ENCODE measurements around the gene STYXL1. TPM values are rescaled to one million over a fixed set of nuclear protein-coding genes. Genes with fewer than 3 reads are reported as not detected.
A peak's percentile ranks its signal among the peaks of the same experiment; 100 is the strongest.

The STYXL1 gene
- total RNA-seq, 2 donors from 2014 or later, result 29.8 to 94.5 TPM

- TF ChIP-seq POLR2A (IDR thresholded peaks at IDR 0.05) (no peak), CTCF (IDR thresholded peaks at IDR 0.05) (no peak), POLR2AphosphoS5 (IDR thresholded peaks at IDR 0.05) (no peak)
- Histone ChIP-seq H3K27ac (no peak overlapping the region), H3K27me3 (replicated peaks; ENCODE audit: insufficient read depth) (no peaks in the 10 kb centered on the region), H3K4me3 (no peak overlapping the region), H3K9me3 (no peaks in the 10 kb centered on the region), H3K4me1 (replicated peaks) (no peaks in the 10 kb centered on the region), H3K36me3 (peaks cover 0 to 4% of the 10 kb centered on the region in 2 donors)
- DNase-seq (ENCODE audit: low spot score), result no peak
- WGBS, result 88% methylated on average over 7 of the region's 7 CpGs
- intact Hi-C loops (cut with DNase I), result no loop called here
Measured at GRCh38 chr7:75953431-75953830, 94.4 kb downstream of the STYXL1 start.

- intact Hi-C loops (cut with DNase I), result no loop called here
- Histone ChIP-seq H3K27ac (no peak overlapping the region), H3K4me3 (no peak overlapping the region), H3K27me3 (replicated peaks; ENCODE audit: insufficient read depth) (no peaks in the 10 kb centered on the region), H3K36me3 (peaks cover 0 to 4% of the 10 kb centered on the region in 2 donors), H3K9me3 (no peaks in the 10 kb centered on the region), H3K4me1 (replicated peaks) (no peaks in the 10 kb centered on the region)
- 63% methylated on average over 5 of the region's 5 CpGs for WGBS
- no peak for DNase-seq (ENCODE audit: low spot score)
- TF ChIP-seq POLR2A (IDR thresholded peaks at IDR 0.05) (no peak), CTCF (IDR thresholded peaks at IDR 0.05) (no peak), POLR2AphosphoS5 (IDR thresholded peaks at IDR 0.05) (no peak)
Measured at GRCh38 chr7:75951506-75951905, 96.3 kb downstream of the STYXL1 start.

GRCh38 chr7:75950111-75950681, 97.6 kb downstream of the STYXL1 start:
- peak overlapping the region in 1 of 2 donors; percentile 49 for H3K27ac ChIP-seq
- TF ChIP-seq POLR2AphosphoS5 (IDR thresholded peaks at IDR 0.05), result peak; percentile 68
- peak in 1 of 4 experiments; percentile 14 for TF ChIP-seq CTCF (IDR thresholded peaks at IDR 0.05)
- no peak for TF ChIP-seq POLR2A (IDR thresholded peaks at IDR 0.05)
- no peak overlapping the region for H3K4me3 ChIP-seq
- peaks cover 0 to 4% of the 10 kb centered on the region in 2 donors for H3K36me3 ChIP-seq
- H3K9me3 ChIP-seq, result no peaks in the 10 kb centered on the region
- WGBS, result 81% methylated on average over 15 of the region's 15 CpGs
- DNase-seq (ENCODE audit: low spot score), result peak; percentile 41
- no peaks in the 10 kb centered on the region for H3K27me3 ChIP-seq (replicated peaks; ENCODE audit: insufficient read depth)
- H3K4me1 ChIP-seq (replicated peaks), result peaks cover 4% of the 10 kb centered on the region
- intact Hi-C loops (cut with DNase I), result no loop called here

DNA sequence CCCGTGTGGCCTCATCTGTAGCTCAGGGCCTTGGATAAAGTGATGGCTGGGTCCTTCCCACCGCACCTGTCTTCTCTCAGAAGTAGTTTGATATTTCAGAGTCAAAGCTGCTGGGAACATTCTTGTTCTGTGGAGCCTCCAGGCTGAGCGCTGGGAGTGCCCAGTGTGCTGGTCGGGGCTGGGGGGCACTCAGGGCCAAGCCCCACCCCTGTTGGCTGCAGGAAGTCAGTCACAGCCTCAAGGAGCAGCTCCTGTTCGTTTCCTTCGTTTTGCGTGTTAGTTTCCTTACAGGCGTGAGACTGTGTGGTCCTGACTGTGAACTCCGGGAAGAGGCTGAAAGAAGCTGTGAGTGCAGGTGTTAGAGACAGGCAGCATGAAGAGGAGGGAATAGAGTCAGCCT, 99.6 kb downstream of the STYXL1 start:
- Histone ChIP-seq H3K36me3 (no peaks in the 10 kb centered on the region), H3K27me3 (replicated peaks; ENCODE audit: insufficient read depth) (no peaks in the 10 kb centered on the region), H3K4me1 (replicated peaks) (peaks cover 4% of the 10 kb centered on the region), H3K27ac (no peak overlapping the region), H3K9me3 (no peaks in the 10 kb centered on the region), H3K4me3 (no peak overlapping the region)
- intact Hi-C loops (cut with DNase I), result no loop called here
- TF ChIP-seq CTCF (IDR thresholded peaks at IDR 0.05) (no peak), POLR2AphosphoS5 (IDR thresholded peaks at IDR 0.05) (no peak), POLR2A (IDR thresholded peaks at IDR 0.05) (no peak)
- 71% methylated on average over 8 of the region's 9 CpGs for WGBS
- no peak for DNase-seq (ENCODE audit: low spot score)

Small RNA genes lying within 50 kb of the gene (small RNA-seq; reads per million reads assigned to genes)
- gene RNU6-863P, result 0 reads per million in 2 donors

Other genes starting within 250 kb of the STYXL1 start
- not detected for gene CCL24, start 234.2 kb downstream of the STYXL1 start, total RNA-seq
- 100 to 1,000 TPM; 101 to 130 TPM for gene RHBDD2, start 169.0 kb downstream of the STYXL1 start, total RNA-seq
- 100 to 1,000 TPM in 1 of 2 donors, 10 to 100 TPM in 1; 88.0 to 136 TPM for gene POR, start 132.8 kb downstream of the STYXL1 start, total RNA-seq
- gene TMEM120A, start 53.4 kb downstream of the STYXL1 start, total RNA-seq, result 10 to 100 TPM; 20.2 to 40.8 TPM
- 100 to 1,000 TPM; 116 to 117 TPM for gene MDH2, start 106 bp upstream of the STYXL1 start, total RNA-seq
- 1 to 10 TPM; 3.1 to 6.8 TPM for gene SRRM3, start 153.9 kb upstream of the STYXL1 start, total RNA-seq

Data from prostate gland (tissue), 2 donors.